SK-N-SH (cell line): ENCODE results near the gene ZNF185.

Experiments
- CTCF ChIP-seq: fragments of 200-600 bp; sonication (generic); IDR thresholded peaks from 2 replicates; pipeline ENCODE4 v1.6.1; 2017; ENCODE audit warnings: antibody characterized with exemption, mild to moderate bottlenecking, moderate library complexity
- POLR2AphosphoS5 ChIP-seq: IDR thresholded peaks from 2 replicates; pipeline ENCODE4 v1.6.1; 2012; ENCODE audit warnings: low read depth, low read length
- RAD21 ChIP-seq: IDR thresholded peaks from 2 replicates; pipeline ENCODE4 v1.6.1; 2012; ENCODE audit warnings: mild to moderate bottlenecking, low read length
- RFX5 ChIP-seq: IDR thresholded peaks from 2 replicates; pipeline ENCODE4 v1.6.1; 2012; ENCODE audit warnings: mild to moderate bottlenecking, improper control_type of control experiment, low read length
- TAF1 ChIP-seq: IDR thresholded peaks from 2 replicates; pipeline ENCODE4 v1.6.1; 2012; ENCODE audit warnings: low read depth, mild to moderate bottlenecking, low read length, moderate library complexity, borderline replicate concordance
- YY1 ChIP-seq: IDR thresholded peaks from 2 replicates; pipeline ENCODE4 v1.4.0; 2012; ENCODE audit warnings: low read depth, mild to moderate bottlenecking

GRCh38 chrX:152903589-152903988, 5.7 kb downstream of the ZNF185 start:
- TF ChIP-seq CTCF: no peak
- no peak for TF ChIP-seq RAD21
- TF ChIP-seq TAF1: no peak
- no peak for TF ChIP-seq RFX5
- TF ChIP-seq POLR2AphosphoS5: no peak
- TF ChIP-seq YY1: no peak
